BJ (cell line): Measurements from ENCODE around the gene TBX4. TPM values are rescaled to one million over a fixed set of nuclear protein-coding genes. Genes with fewer than 3 reads are reported as not detected.

Experiments used
- CTCF ChIA-PET: fragments of 350-600 bp; formaldehyde crosslinking; extraction: SDS; loops from one replicate; lab custom pipeline; 2021; ENCODE audit warnings: antibody characterized with exemption, inconsistent platforms; lab: Yijun Ruan, JAX
- POLR2A ChIA-PET: fragments of 300-600 bp; sonication (Branson Sonifier 250); formaldehyde crosslinking; extraction: SDS; loops from one replicate; lab custom pipeline; 2021; ENCODE audit warnings: antibody characterized with exemption; lab: Charles Lee
- DNase-seq: peaks from one replicate; pipeline ENCODE4 v3.0.0-alpha.2; 2011; ENCODE audit warnings: low read depth
- H3K27me3 ChIP-seq: 2 replicates; pipeline ENCODE4 v1.6.0; 2011; ENCODE audit warnings: low read length; ENCODE audit not compliant: control insufficient read depth, insufficient read depth
- H3K36me3 ChIP-seq: 2 replicates; pipeline ENCODE4 v1.5.1; 2011; ENCODE audit warnings: low read length; ENCODE audit not compliant: control insufficient read depth, insufficient read depth
- H3K4me3 ChIP-seq: 2 replicates; pipeline ENCODE4 v1.5.1; 2011; ENCODE audit warnings: low read depth, mild to moderate bottlenecking, control low read depth, low read length
- CTCF ChIP-seq: IDR thresholded peaks from 2 replicates; pipeline ENCODE4 v1.5.1; 2011; ENCODE audit warnings: low read depth, mild to moderate bottlenecking, control low read depth, inconsistent platforms, low read length, moderate library complexity; ENCODE audit not compliant: insufficient read depth
- polyA plus RNA-seq: library from polyadenylated mRNA; depleted of rRNA; stranded (reverse); fragments of >200 nt; gene quantifications from 2 replicates; pipeline ENCODE4 v1.2.3, GENCODE V29; 2011

Gene TBX4
- polyA plus RNA-seq, 1 experiment = 3.7 TPM

- H3K4me3 ChIP-seq = no peak overlapping the region
- DNase-seq = no peak
- peak; percentile 11; the same call in 1 of the 2 replicates for TF ChIP-seq CTCF
- ChIA-PET POLR2A (interaction anchor here (0.7 kb wide), 1 partner anchor 13 kb away, joined by 3 read pairs; no protein-coding TSS in a partner anchor), CTCF (interaction anchor here (0.8 to 2.6 kb wide), 6 partner anchors 9 to 84 kb away, joined by 3 to 9 read pairs (median 3); no protein-coding TSS in a partner anchor)
- H3K36me3 ChIP-seq = no peaks in the 10 kb centered on the region
- no peaks in the 10 kb centered on the region for H3K27me3 ChIP-seq
Observed at GRCh38 chr17:61511480-61512182, 59.4 kb downstream of the TBX4 start.

GRCh38 chr17:61514491-61514890 lies 62.3 kb downstream of the TBX4 start:
- ChIA-PET POLR2A (no interaction called here), CTCF (interaction anchor here (0.7 to 1.3 kb wide), 4 partner anchors 8 to 70 kb away, joined by 3 read pairs; no protein-coding TSS in a partner anchor)
- no peak overlapping the region for H3K4me3 ChIP-seq

GRCh38 chr17:61517265-61517664 lies 65.0 kb downstream of the TBX4 start:
- Histone ChIP-seq H3K36me3 (no peaks in the 10 kb centered on the region), H3K27me3 (no peaks in the 10 kb centered on the region), H3K4me3 (no peak overlapping the region)
- DNase-seq = no peak
- CTCF ChIA-PET = interaction anchor here (0.8 to 1.5 kb wide), 6 partner anchors 18 to 104 kb away, joined by 3 to 4 read pairs (median 3); no protein-coding TSS in a partner anchor
- POLR2A ChIA-PET = no interaction called here
- TF ChIP-seq CTCF = no peak

More at GRCh38 chr17:61514491-61514890, 62.3 kb downstream of the TBX4 start:
- Histone ChIP-seq H3K27me3 (no peaks in the 10 kb centered on the region), H3K36me3 (no peaks in the 10 kb centered on the region)
- no peak for DNase-seq
- TF ChIP-seq CTCF = no peak

- no peak for TF ChIP-seq CTCF
- Histone ChIP-seq H3K27me3 (no peaks in the 10 kb centered on the region), H3K36me3 (no peaks in the 10 kb centered on the region), H3K4me3 (no peak overlapping the region)
- no peak for DNase-seq
- CTCF ChIA-PET = interaction anchor here (1.0 to 1.3 kb wide), 3 partner anchors 18 to 61 kb away, joined by 3 to 4 read pairs (median 3); no protein-coding TSS in a partner anchor
- POLR2A ChIA-PET = no interaction called here
Observed at GRCh38 chr17:61517843-61518606, 65.8 kb downstream of the TBX4 start.

- no peaks in the 10 kb centered on the region for H3K36me3 ChIP-seq
- CTCF ChIA-PET = no interaction called here
- no peak for TF ChIP-seq CTCF
- DNase-seq = no peak
- no peaks in the 10 kb centered on the region for H3K27me3 ChIP-seq
- H3K4me3 ChIP-seq = no peak overlapping the region
- POLR2A ChIA-PET = no interaction called here
Observed at GRCh38 chr17:61519139-61519538, 66.9 kb downstream of the TBX4 start.
